ENCODE data around the gene DCN.

DCN gene

GRCh38 chr12:91098461-91098860, 84.2 kb downstream of the DCN start:
- DNase-seq: no peak

GRCh38 chr12:91094957-91095356, 87.7 kb downstream of the DCN start:
- no peak for DNase-seq

GRCh38 chr12:91094032-91094662, 88.5 kb downstream of the DCN start:
- no peak for DNase-seq

DNA sequence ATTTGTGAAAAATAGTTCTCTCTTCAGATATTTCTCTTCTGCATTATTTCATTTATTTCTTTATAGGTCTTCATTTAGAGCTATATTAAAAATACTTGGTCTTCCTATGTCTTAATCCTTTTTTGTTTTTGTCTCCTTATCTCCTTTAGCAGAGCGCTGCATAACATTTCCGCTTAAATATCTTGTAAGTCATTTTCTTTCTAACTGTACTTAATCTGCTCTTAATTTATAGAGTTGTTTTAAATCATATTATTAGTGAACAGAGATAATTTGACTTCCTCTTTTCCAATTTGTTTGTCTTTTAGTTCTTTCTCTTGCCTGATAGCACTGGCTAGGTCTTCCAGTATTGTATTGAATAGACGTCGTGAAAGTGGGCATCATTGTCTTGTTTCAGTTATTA, 89.3 kb downstream of the DCN start:
- DNase-seq: no peak

- no peak for DNase-seq
Measured at GRCh38 chr12:91091916-91092715, 90.5 kb downstream of the DCN start.
